HCT116 (cell line): ENCODE measurements around the gene YOD1. TPM values are rescaled to one million over a fixed set of nuclear protein-coding genes. Genes with fewer than 3 reads are reported as not detected.

Source experiments
- ATAC-seq: fragments of 200-7000 bp; cut with Tn5 transposase; 2 replicates; pipeline ENCODE4 v1.9.1; 2020; ENCODE audit warnings: mild to moderate bottlenecking, moderate library complexity
- BruUV-seq: library from RNA; stranded (reverse); fragments of 400-500 nt; replicated peaks from 2 replicates; lab custom pipeline; 2021; lab: Mats Ljungman, UMichigan
- CTCF ChIA-PET: fragments of 300-600 bp; sonication (Branson Sonifier 250); formaldehyde crosslinking; loops from one replicate; lab custom pipeline; 2021; ENCODE audit warnings: antibody characterized with exemption; lab: Charles Lee
- POLR2A ChIA-PET: fragments of 300-600, 350-600 bp; sonication (Branson Sonifier 250); formaldehyde crosslinking; loops from one replicate; lab custom pipeline; 2021; ENCODE audit warnings: antibody characterized with exemption; lab: Charles Lee
- RAD21 ChIA-PET, 2 experiments: fragments of 300-600 bp; sonication (Branson Sonifier 250); formaldehyde crosslinking; loops; one replicate each; lab custom pipeline; 2023; ENCODE audit warnings: low total read pairs in 2 of 2; ENCODE audit not compliant: uncharacterized antibody in 2 of 2, unreplicated experiment in 2 of 2, low non-redundant PET in 1 of 2; lab: Charles Lee
- DNase-seq: peaks from one replicate; pipeline ENCODE4 v3.0.0-alpha.2; 2010; ENCODE audit warnings: low read depth, low spot score
- H2AFZ ChIP-seq: fragments of 200-600 bp; shearing (Covaris generic), sonication (generic); 2 replicates; pipeline ENCODE4 v1.6.1; 2017; ENCODE audit warnings: low read depth, mixed run types, mixed read lengths, antibody characterized with exemption, low read length; ENCODE audit not compliant: poor library complexity, severe bottlenecking
- H3K27ac ChIP-seq: 2 replicates; pipeline ENCODE4 v1.5.1; 2012; ENCODE audit warnings: low read depth, low read length
- H3K27me3 ChIP-seq: fragments of 200-600 bp; sonication (generic); 2 replicates; pipeline ENCODE4 v1.6.1; 2016; ENCODE audit warnings: mixed run types, low read length, mixed read lengths; ENCODE audit not compliant: insufficient read depth
- H3K36me3 ChIP-seq, 2 experiments: fragments of 200-500 bp in 1 of 2; fragments of 200-600 bp in 1 of 2; sonication (Bioruptor generic) in 1 of 2; sonication (generic) in 1 of 2; 2 replicates each; pipeline versions ENCODE4 v1.5.1 to v1.6.1; 2014 to 2016; ENCODE audit warnings: low read length in 2 of 2, inconsistent platforms in 1 of 2, mixed read lengths in 1 of 2, mixed run types in 1 of 2; ENCODE audit not compliant: insufficient read depth in 2 of 2, control insufficient read depth in 1 of 2
- H3K4me1 ChIP-seq, 2 experiments: fragments of 200-600 bp in 1 of 2; sonication (generic) in 1 of 2; 2 replicates each; pipeline versions ENCODE4 v1.5.1 to v1.6.1; 2012 to 2017; ENCODE audit warnings: low read length in 2 of 2, inconsistent platforms in 1 of 2, mild to moderate bottlenecking in 1 of 2, mixed read lengths in 1 of 2, mixed run types in 1 of 2, moderate library complexity in 1 of 2; ENCODE audit not compliant: insufficient read depth in 2 of 2, control insufficient read depth in 1 of 2
- H3K4me2 ChIP-seq: fragments of 200-600 bp; sonication (generic); 2 replicates; pipeline ENCODE4 v1.6.1; 2017; ENCODE audit warnings: mixed run types, low read length, mixed read lengths
- H3K4me3 ChIP-seq, 2 experiments: fragments of 200-600 bp in 1 of 2; sonication (generic) in 1 of 2; replicated peaks in 1 of 2; 2 replicates each; pipeline ENCODE4 v1.5.1; 2011 to 2016; ENCODE audit warnings: low read length in 2 of 2, control low read depth in 1 of 2, low read depth in 1 of 2, mild to moderate bottlenecking in 1 of 2, mixed read lengths in 1 of 2, mixed run types in 1 of 2
- H3K79me2 ChIP-seq: fragments of 200-600 bp; sonication (generic); 2 replicates; pipeline ENCODE4 v1.6.1; 2017; ENCODE audit warnings: mild to moderate bottlenecking, mixed run types, low read length, moderate library complexity, mixed read lengths; ENCODE audit not compliant: insufficient read depth
- H3K9ac ChIP-seq: fragments of 200-600 bp; sonication (generic); 2 replicates; pipeline ENCODE4 v1.6.1; 2016; ENCODE audit warnings: low read length, mixed read lengths
- H3K9me2 ChIP-seq: fragments of 200-600 bp; sonication (generic), shearing (Covaris generic); 2 replicates; pipeline ENCODE4 v1.6.1; 2017; ENCODE audit warnings: mixed run types, mild to moderate bottlenecking, moderate library complexity; ENCODE audit not compliant: insufficient read depth
- H3K9me3 ChIP-seq, 2 experiments: fragments of 200-500 bp in 1 of 2; fragments of 200-600 bp in 1 of 2; sonication (Bioruptor generic) in 1 of 2; sonication (generic) in 1 of 2; 2 replicates each; pipeline ENCODE4 v1.6.1; 2014 to 2017; ENCODE audit warnings: low read length in 2 of 2, mixed read lengths in 2 of 2, inconsistent platforms in 1 of 2, low read depth in 1 of 2, mild to moderate bottlenecking in 1 of 2, mixed run types in 1 of 2, moderate library complexity in 1 of 2; ENCODE audit not compliant: control insufficient read depth in 1 of 2, insufficient read depth in 1 of 2
- H4K20me1 ChIP-seq: fragments of 200-600 bp; sonication (generic), shearing (Covaris generic); 2 replicates; pipeline ENCODE4 v1.6.1; 2017; ENCODE audit warnings: mixed run types, mild to moderate bottlenecking, moderate library complexity; ENCODE audit not compliant: insufficient read depth
- CBX3 ChIP-seq: IDR thresholded peaks from 2 replicates; pipeline ENCODE4 v1.6.1; 2012; ENCODE audit warnings: low read depth
- EZH2 ChIP-seq: fragments of 200-600 bp; sonication (generic); IDR thresholded peaks from 2 replicates; pipeline ENCODE4 v1.6.1; 2017; ENCODE audit warnings: antibody characterized with exemption, mixed run types
- FOSL1 ChIP-seq: IDR thresholded peaks from 2 replicates; pipeline ENCODE4 v1.6.1; 2012; ENCODE audit warnings: low read depth
- ZBTB33 ChIP-seq: IDR thresholded peaks from 2 replicates; pipeline ENCODE4 v1.6.1; 2011; ENCODE audit warnings: mild to moderate bottlenecking, low read length, moderate library complexity; ENCODE audit not compliant: insufficient replicate concordance; ENCODE audit errors: extremely low read depth
- ZFX ChIP-seq: fragments of 450-650 bp; IDR thresholded peaks from 2 replicates; pipeline ENCODE4 v1.6.1; 2017
- intact Hi-C: fragments of 100-400 bp; cut with micrococcal nuclease; formaldehyde crosslinking; loops from 2 replicates; pipeline ENCODE4 v1.10.0; 2022
- total RNA-seq: library from RNA; stranded (reverse); gene quantifications from one replicate; pipeline ENCODE4 v1.2.1, GENCODE V29; 2021; ENCODE audit not compliant: unreplicated experiment
- TF ChIP-seq, protein P1 (sequence below): IDR thresholded peaks from 2 replicates; pipeline ENCODE4 v1.6.1; 2012

Gene YOD1
- total RNA-seq, 1 experiment from 2014 or later = 13.6 TPM

DNA sequence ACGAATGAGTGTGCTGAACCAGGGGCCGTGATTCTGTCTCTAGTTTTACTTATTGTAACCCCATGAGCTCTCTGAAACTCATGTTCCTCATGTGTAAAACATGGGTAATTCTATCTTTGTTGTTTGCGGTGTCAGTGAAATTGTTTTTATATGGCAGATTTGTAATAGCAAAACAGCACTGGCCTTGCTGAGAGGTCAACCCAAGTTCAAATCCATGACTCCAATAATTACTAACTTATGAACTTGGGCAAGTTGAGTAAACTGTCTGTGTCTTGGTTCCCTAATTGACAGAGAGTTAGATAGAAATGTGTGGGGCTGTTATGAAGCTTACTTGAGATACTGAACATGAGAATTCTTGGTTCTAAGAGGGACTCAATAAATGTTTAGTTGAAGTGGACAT lies 36.3 kb downstream of the YOD1 start:
- RAD21 ChIA-PET = no interaction called here
- Histone ChIP-seq H3K9me3 (no peaks in the 10 kb centered on the region), H3K79me2 (no peaks in the 10 kb centered on the region), H3K4me2 (no peak overlapping the region), H3K9ac (no peak overlapping the region), H3K9me2 (no peaks in the 10 kb centered on the region), H3K4me1 (peaks cover 3 to 51% of the 10 kb centered on the region in 2 experiments), H2AFZ (no peak overlapping the region), H3K27ac (no peak overlapping the region), H3K27me3 (no peaks in the 10 kb centered on the region), H4K20me1 (no peaks in the 10 kb centered on the region), H3K4me3 (no peak overlapping the region), H3K36me3 (no peaks in the 10 kb centered on the region)
- intact Hi-C loops = no loop called here
- POLR2A ChIA-PET = no interaction called here
- no peak for ATAC-seq
- TF ChIP-seq CBX3 (no peak), EZH2 (no peak)
- no TSS peak for BruUV-seq
- no peak for DNase-seq
- CTCF ChIA-PET = no interaction called here

DNA sequence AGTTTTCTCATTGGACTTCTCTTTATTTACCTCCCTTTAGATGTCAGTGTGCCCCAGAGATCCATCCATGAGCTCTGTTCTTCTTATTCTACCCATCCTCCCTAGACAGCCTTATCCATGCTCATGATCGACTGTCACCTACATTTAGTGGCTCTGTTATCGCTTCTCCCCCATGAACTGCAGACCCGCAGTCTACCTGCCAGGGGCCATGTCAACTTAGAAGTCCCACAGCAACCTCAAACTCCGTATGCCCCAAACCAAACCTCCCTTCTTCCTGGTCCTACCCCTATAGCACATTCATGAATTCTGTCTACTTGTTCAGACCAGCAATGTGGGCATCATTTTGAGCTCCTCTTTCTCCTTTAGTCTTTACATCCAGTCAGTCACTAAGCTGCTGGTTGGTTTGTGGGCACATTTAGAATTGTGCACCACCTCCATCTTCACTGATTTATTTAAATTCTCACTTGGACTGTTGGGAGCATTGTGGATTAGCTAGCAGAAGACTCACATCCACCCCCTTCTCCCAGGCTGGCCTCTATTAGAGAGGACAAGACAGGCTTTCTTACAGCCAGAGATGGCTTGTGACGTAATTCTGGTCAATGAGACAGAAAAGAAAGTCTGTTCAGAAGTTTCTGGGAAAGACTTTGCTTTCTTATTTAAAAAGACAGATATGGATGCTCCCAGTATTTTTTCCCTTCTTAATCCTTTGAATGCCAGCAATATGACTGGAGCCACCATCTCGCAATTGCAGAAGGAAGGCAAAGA lies 37.5 kb downstream of the YOD1 start:
- H3K9ac ChIP-seq = no peak overlapping the region
- no peaks in the 10 kb centered on the region for H3K9me2 ChIP-seq
- no peak for DNase-seq
- intact Hi-C loops = no loop called here
- no peak overlapping the region for H3K27ac ChIP-seq
- no peaks in the 10 kb centered on the region for H4K20me1 ChIP-seq
- H3K4me1 ChIP-seq = peaks cover 0 to 43% of the 10 kb centered on the region in 2 experiments; a peak in 2 of 4 replicates
- no peak overlapping the region for H3K4me3 ChIP-seq
- no peaks in the 10 kb centered on the region for H3K36me3 ChIP-seq
- BruUV-seq = no TSS peak
- no peaks in the 10 kb centered on the region for H3K27me3 ChIP-seq
- ChIA-PET RAD21 (no interaction called here), CTCF (no interaction called here), POLR2A (no interaction called here)
- H3K4me2 ChIP-seq = no peak overlapping the region
- H3K79me2 ChIP-seq = no peaks in the 10 kb centered on the region
- no peak for ATAC-seq
- no peaks in the 10 kb centered on the region for H3K9me3 ChIP-seq
- TF ChIP-seq ZBTB33 (no peak), EZH2 (no peak), FOSL1 (no peak), ZFX (no peak), CBX3 (no peak)
- TF ChIP-seq, protein P1, sequence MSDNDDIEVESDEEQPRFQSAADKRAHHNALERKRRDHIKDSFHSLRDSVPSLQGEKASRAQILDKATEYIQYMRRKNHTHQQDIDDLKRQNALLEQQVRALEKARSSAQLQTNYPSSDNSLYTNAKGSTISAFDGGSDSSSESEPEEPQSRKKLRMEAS = no peak
- H2AFZ ChIP-seq = no peak overlapping the region
